HG02970 (cell line): ENCODE results near the gene CEP68.
"Not testable (repeated sequence)": the region's sequence is repeated elsewhere in the genome, so short reads cannot be mapped to it uniquely, and the experiment has no call there.

Experiments used
- ATAC-seq: cut with Tn5 transposase; IDR thresholded peaks from one replicate; pipeline ENCODE4 v1.9.1; 2021; ENCODE audit warnings: mild to moderate bottlenecking, moderate library complexity, moderate number of reproducible peaks; ENCODE audit not compliant: unreplicated experiment, low FRiP score

Gene CEP68

GRCh38 chr2:65030476-65031332 is 25.5 kb upstream of the CEP68 start:
- no peak for ATAC-seq

GRCh38 chr2:65031341-65032018 is 24.7 kb upstream of the CEP68 start:
- no peak for ATAC-seq

GRCh38 chr2:65032019-65032975 is 23.9 kb upstream of the CEP68 start:
- no peak for ATAC-seq

- ATAC-seq, result no peak
Measured at GRCh38 chr2:65033178-65033577, 23.0 kb upstream of the CEP68 start.

- ATAC-seq, result not testable (repeated sequence)
Measured at GRCh38 chr2:65033667-65034066, 22.5 kb upstream of the CEP68 start.

- ATAC-seq, result no peak
Measured at GRCh38 chr2:65035351-65035943, 20.8 kb upstream of the CEP68 start.

- no peak for ATAC-seq
Measured at GRCh38 chr2:65037178-65037577, 19.0 kb upstream of the CEP68 start.

GRCh38 chr2:65039640-65040039 is 16.6 kb upstream of the CEP68 start:
- ATAC-seq, result no peak

- ATAC-seq, result no peak
Measured at GRCh38 chr2:65040400-65041261, 15.6 kb upstream of the CEP68 start.

GRCh38 chr2:65043001-65043400 is 13.2 kb upstream of the CEP68 start:
- ATAC-seq, result no peak

GRCh38 chr2:65044097-65044735 is 12.0 kb upstream of the CEP68 start:
- no peak for ATAC-seq

- ATAC-seq, result no peak
Measured at GRCh38 chr2:65045651-65046050, 10.6 kb upstream of the CEP68 start.

- ATAC-seq, result no peak
Measured at GRCh38 chr2:65046633-65047407, 9.4 kb upstream of the CEP68 start.

- ATAC-seq, result no peak
Measured at GRCh38 chr2:65049010-65049639, 7.1 kb upstream of the CEP68 start.

- no peak for ATAC-seq
Measured at GRCh38 chr2:65050931-65051330, 5.3 kb upstream of the CEP68 start.

GRCh38 chr2:65053199-65053598 is 3.0 kb upstream of the CEP68 start:
- ATAC-seq, result no peak

- no peak for ATAC-seq
Measured at GRCh38 chr2:65054749-65055421, 1.3 kb upstream of the CEP68 start.
